Tibial nerve (tissue), 4 donors: ENCODE results near the gene OBSCN. TPM values are rescaled to one million over a fixed set of nuclear protein-coding genes. Genes with fewer than 3 reads are reported as not detected.

Experiments
- DNase-seq, 2 donors: peaks; one replicate each; pipeline ENCODE4 v3.0.0-alpha.2; 2019; ENCODE audit warnings: low spot score in 2 of 2
- H3K27ac ChIP-seq, 4 donors: fragments of 200-600 bp; sonication (generic) in 3 of 4; one replicate each; pipeline ENCODE4 v1.5.1; 2017 to 2019; ENCODE audit warnings: mild to moderate bottlenecking in 1 of 4
- H3K27me3 ChIP-seq, 2 donors: fragments of 200-600 bp; sonication (generic) in 1 of 2; one replicate each; pipeline versions ENCODE4 v1.5.1 to v1.6.0; 2017 to 2019
- H3K36me3 ChIP-seq, 3 donors: fragments of 200-600 bp; sonication (generic); one replicate each; pipeline ENCODE4 v1.5.1; 2018 to 2019
- H3K4me1 ChIP-seq, 4 donors: fragments of 200-600 bp; sonication (generic) in 3 of 4; one replicate each; pipeline ENCODE4 v1.5.1; 2017 to 2019
- H3K4me3 ChIP-seq, 4 donors: fragments of 200-600 bp; sonication (generic) in 3 of 4; one replicate each; pipeline ENCODE4 v1.5.1; 2017 to 2019; ENCODE audit warnings: mild to moderate bottlenecking in 1 of 4, moderate library complexity in 1 of 4
- H3K9me3 ChIP-seq, 4 donors: fragments of 200-600 bp; sonication (generic) in 3 of 4; one replicate each; pipeline ENCODE4 v1.5.1; 2017 to 2019
- CTCF ChIP-seq, 5 experiments: fragments of 200-600 bp in 3 of 5; fragments of 450-650 bp in 2 of 5; sonication (generic) in 3 of 5; IDR thresholded peaks; one replicate each; pipeline ENCODE4 v1.5.1; 2016 to 2019; ENCODE audit warnings: antibody characterized with exemption in 5 of 5, mild to moderate bottlenecking in 3 of 5, moderate library complexity in 2 of 5
- EP300 ChIP-seq, 2 donors: sonication (generic); formaldehyde crosslinking; IDR thresholded peaks; one replicate each; pipeline ENCODE4 v1.6.1; 2017; ENCODE audit warnings: antibody characterized with exemption in 2 of 2, mild to moderate bottlenecking in 1 of 2
- POLR2A ChIP-seq, 2 donors: fragments of 450-650 bp; IDR thresholded peaks; one replicate each; pipeline ENCODE4 v1.6.1; 2017; ENCODE audit warnings: antibody characterized with exemption in 2 of 2, mild to moderate bottlenecking in 2 of 2, moderate library complexity in 2 of 2
- WGBS, 2 donors: methylation state at CpG; one replicate each; pipeline ENCODE4 v1.1.5; 2018; 5-methylcytosine and 5-hydroxymethylcytosine counted together
- total RNA-seq, 4 donors: library from RNA; depleted of rRNA; stranded (reverse); fragments of >200 nt; gene quantifications; one replicate each; pipeline ENCODE4 v1.1.0, GENCODE V29; 2016

The OBSCN gene
- total RNA-seq, 4 donors from 2014 or later: 8.5 to 22.6 (median 19.0) TPM

GRCh38 chr1:228350831-228351781, 143.3 kb downstream of the OBSCN start:
- no peak for DNase-seq
- Histone ChIP-seq H3K27ac (no peak overlapping the region), H3K36me3 (no peaks in the 10 kb centered on the region), H3K4me1 (no peaks in the 10 kb centered on the region), H3K27me3 (no peaks in the 10 kb centered on the region), H3K4me3 (no peak overlapping the region), H3K9me3 (no peaks in the 10 kb centered on the region)
- WGBS, 2 donors: 91% methylated on average over 30 to 37 of the region's 37 CpGs
- TF ChIP-seq EP300 (IDR thresholded peaks at IDR 0.05) (no peak), CTCF (IDR thresholded peaks at IDR 0.05) (no peak)

GRCh38 chr1:228351850-228352249, 144.0 kb downstream of the OBSCN start:
- WGBS, 2 donors: 83 to 88% methylated on average over 13 of the region's 13 CpGs
- H3K27ac ChIP-seq: no peak overlapping the region
- H3K9me3 ChIP-seq: no peaks in the 10 kb centered on the region
- TF ChIP-seq CTCF (IDR thresholded peaks at IDR 0.05) (no peak), POLR2A (IDR thresholded peaks at IDR 0.05) (no peak), EP300 (IDR thresholded peaks at IDR 0.05) (no peak)
- no peaks in the 10 kb centered on the region for H3K36me3 ChIP-seq
- no peaks in the 10 kb centered on the region for H3K27me3 ChIP-seq
- DNase-seq: no peak
- H3K4me3 ChIP-seq: no peak overlapping the region
- H3K4me1 ChIP-seq: no peaks in the 10 kb centered on the region

- Histone ChIP-seq H3K4me1 (no peaks in the 10 kb centered on the region), H3K27ac (no peak overlapping the region), H3K36me3 (no peaks in the 10 kb centered on the region), H3K4me3 (no peak overlapping the region), H3K27me3 (no peaks in the 10 kb centered on the region), H3K9me3 (no peaks in the 10 kb centered on the region)
- DNase-seq: no peak
- WGBS, 2 donors: 91 to 93% methylated on average over 21 to 22 of the region's 29 CpGs
- no peak for TF ChIP-seq POLR2A (IDR thresholded peaks at IDR 0.05)
- no peak for TF ChIP-seq EP300 (IDR thresholded peaks at IDR 0.05)
- TF ChIP-seq CTCF (IDR thresholded peaks at IDR 0.05): no peak
Observed at GRCh38 chr1:228352677-228353481, 145.0 kb downstream of the OBSCN start.

GRCh38 chr1:228353601-228354371, 145.9 kb downstream of the OBSCN start:
- H3K4me3 ChIP-seq: no peak overlapping the region
- no peaks in the 10 kb centered on the region for H3K27me3 ChIP-seq
- no peaks in the 10 kb centered on the region for H3K4me1 ChIP-seq
- 89 to 93% methylated on average over 8 of the region's 11 CpGs for WGBS, 2 donors
- H3K27ac ChIP-seq: no peak overlapping the region
- no peak for TF ChIP-seq EP300 (IDR thresholded peaks at IDR 0.05)
- no peak for DNase-seq
- H3K9me3 ChIP-seq: no peaks in the 10 kb centered on the region
- H3K36me3 ChIP-seq: no peaks in the 10 kb centered on the region
